HepG2 (cell line): ENCODE data around the gene YPEL4. TPM values are rescaled to one million over a fixed set of nuclear protein-coding genes. Genes with fewer than 3 reads are reported as not detected.

Experiments
- ATF3 ChIP-seq: sonication (generic); formaldehyde crosslinking; IDR thresholded peaks from 2 replicates; pipeline ENCODE4 v1.4.0; 2020; ENCODE audit warnings: missing genetic modification reagents
- CENPX ChIP-seq: sonication (generic); formaldehyde crosslinking; IDR thresholded peaks from 2 replicates; pipeline ENCODE4 v1.9.0; 2021; ENCODE audit warnings: mild to moderate bottlenecking, missing genetic modification reagents, moderate library complexity
- CREB1 ChIP-seq, 2 experiments: fragments of 450-650 bp in 1 of 2; IDR thresholded peaks; 2 replicates each; pipeline ENCODE4 v1.6.1; 2016 to 2017; ENCODE audit warnings: control low read depth in 1 of 2, mild to moderate bottlenecking in 1 of 2, missing compliant biosample characterization in 1 of 2, missing genetic modification characterization in 1 of 2
- GPN1 ChIP-seq: sonication (generic); formaldehyde crosslinking; IDR thresholded peaks from 2 replicates; pipeline ENCODE4 v1.5.1; 2020; ENCODE audit warnings: missing genetic modification reagents, borderline replicate concordance
- GZF1 ChIP-seq: sonication (generic); formaldehyde crosslinking; IDR thresholded peaks from 2 replicates; pipeline ENCODE4 v1.5.1; 2020; ENCODE audit warnings: mild to moderate bottlenecking, missing genetic modification reagents
- HOXA7 ChIP-seq: sonication (generic); formaldehyde crosslinking; IDR thresholded peaks from 2 replicates; pipeline ENCODE4 v1.8.1; 2022; ENCODE audit warnings: mild to moderate bottlenecking, missing genetic modification reagents, moderate library complexity
- PLRG1 ChIP-seq: fragments of 450-650 bp; conservative IDR thresholded peaks from 2 replicates; pipeline ENCODE4 v1.6.1; 2016
- TCF12 ChIP-seq, 2 experiments: fragments of 450-650 bp in 1 of 2; sonication (generic) in 1 of 2; formaldehyde crosslinking in 1 of 2; IDR thresholded peaks; 2 replicates each; pipeline versions ENCODE4 v1.6.1 to v1.8.0; 2017 to 2022; ENCODE audit warnings: antibody characterized with exemption in 1 of 2, mild to moderate bottlenecking in 1 of 2, missing genetic modification reagents in 1 of 2, moderate library complexity in 1 of 2
- ZKSCAN8 ChIP-seq: IDR thresholded peaks from 2 replicates; pipeline ENCODE4 v1.6.1; 2016; ENCODE audit warnings: borderline replicate concordance, missing genetic modification reagents, missing compliant biosample characterization
- ZNF570 ChIP-seq: sonication (generic); formaldehyde crosslinking; IDR thresholded peaks from 2 replicates; pipeline ENCODE4 v1.4.0; 2020; ENCODE audit warnings: mild to moderate bottlenecking, missing genetic modification reagents, borderline replicate concordance
- ZNF619 ChIP-seq: sonication (generic); formaldehyde crosslinking; IDR thresholded peaks from 2 replicates; pipeline ENCODE4 v1.4.0; 2020; ENCODE audit warnings: mild to moderate bottlenecking, missing genetic modification reagents
- ZNF639 ChIP-seq: conservative IDR thresholded peaks from 2 replicates; pipeline ENCODE4 v1.6.1; 2018; ENCODE audit warnings: missing genetic modification reagents
- ZNF703 ChIP-seq: sonication (generic); formaldehyde crosslinking; IDR thresholded peaks from 2 replicates; pipeline ENCODE4 v1.5.1; 2020; ENCODE audit warnings: missing genetic modification reagents, mild to moderate bottlenecking, moderate library complexity, borderline replicate concordance
- ZNF704 ChIP-seq: sonication (generic); formaldehyde crosslinking; IDR thresholded peaks from 2 replicates; pipeline ENCODE4 v1.8.1; 2023; ENCODE audit warnings: mild to moderate bottlenecking, inconsistent platforms, moderate library complexity, missing genetic modification reagents, borderline replicate concordance
- polyA plus RNA-seq, 8 experiments: library from polyadenylated mRNA; depleted of rRNA in 3 of 8; stranded (reverse) in 7 of 8; unstranded in 1 of 8; fragments of >200 nt; fragmentation: Illumina TruSeq in 4 of 8; extraction: Trizol in 4 of 8; gene quantifications; 2 replicates each; pipeline versions ENCODE4 v1.2.1 to v1.2.3, GENCODE V29; 2011 to 2016; ENCODE audit warnings: low read depth in 4 of 8, missing spikeins in 1 of 8, mixed read lengths in 1 of 8; ENCODE audit not compliant: insufficient read depth in 1 of 8
- total RNA-seq, 5 experiments: library from RNA; depleted of rRNA; stranded (reverse); fragments of >200 nt; fragmentation: Illumina TruSeq; extraction: Trizol; gene quantifications; 2 replicates each; pipeline ENCODE4 v1.2.3, GENCODE V29; 2016; ENCODE audit warnings: low read depth in 1 of 5
- TF ChIP-seq, protein P1 (sequence below): sonication (generic); formaldehyde crosslinking; IDR thresholded peaks from 2 replicates; pipeline ENCODE4 v1.5.1; 2020; ENCODE audit warnings: missing genetic modification reagents, mild to moderate bottlenecking, borderline replicate concordance
- TF ChIP-seq, protein P2 (sequence below): IDR thresholded peaks from 2 replicates; pipeline ENCODE4 v1.6.1; 2016; ENCODE audit warnings: missing biosample characterization, missing genetic modification reagents, low read depth
- TF ChIP-seq, protein P3 (sequence below): sonication (generic); formaldehyde crosslinking; IDR thresholded peaks from 2 replicates; pipeline ENCODE4 v1.4.0; 2020; ENCODE audit warnings: missing genetic modification reagents
- TF ChIP-seq, protein P4 (sequence below): sonication (generic); formaldehyde crosslinking; IDR thresholded peaks from 2 replicates; pipeline ENCODE4 v1.8.1; 2022; ENCODE audit warnings: low read depth, mild to moderate bottlenecking, missing genetic modification reagents

The YPEL4 gene
- total and polyA plus RNA-seq, 2 of the 13 experiments (the other 11 are each of a cell fraction or from before 2014, with no cell fraction given) = 0.04 TPM; not detected in 1

- TF ChIP-seq TCF12 (IDR thresholded peaks at IDR 0.05) (no peak), TCF12 (CRISPR knock-in tag; IDR thresholded peaks at IDR 0.05) (no peak; the same call in 1 of the 2 replicates), ZNF639 (peak; percentile 55; the same call in 1 of the 2 replicates), ZNF619 (CRISPR knock-in tag) (peak; percentile 72; the same call in 1 of the 2 replicates), GPN1 (no peak), ZKSCAN8 (CRISPR knock-in tag) (peak; percentile 44; the same call in 1 of the 2 replicates), ATF3 (CRISPR knock-in tag) (peak; percentile 54; the same call in 1 of the 2 replicates), ZNF570 (CRISPR knock-in tag) (no peak), PLRG1 (no peak), CENPX (CRISPR knock-in tag) (no peak), ZNF704 (peak; percentile 58; the same call in 1 of the 2 replicates), CREB1 (IDR thresholded peaks at IDR 0.05) (peak; percentile 86), CREB1 (CRISPR knock-in tag; IDR thresholded peaks at IDR 0.05) (peak; percentile 97), GZF1 (CRISPR knock-in tag) (no peak), ZNF703 (CRISPR knock-in tag) (no peak), HOXA7 (CRISPR knock-in tag) (no peak)
- TF ChIP-seq, protein P1, sequence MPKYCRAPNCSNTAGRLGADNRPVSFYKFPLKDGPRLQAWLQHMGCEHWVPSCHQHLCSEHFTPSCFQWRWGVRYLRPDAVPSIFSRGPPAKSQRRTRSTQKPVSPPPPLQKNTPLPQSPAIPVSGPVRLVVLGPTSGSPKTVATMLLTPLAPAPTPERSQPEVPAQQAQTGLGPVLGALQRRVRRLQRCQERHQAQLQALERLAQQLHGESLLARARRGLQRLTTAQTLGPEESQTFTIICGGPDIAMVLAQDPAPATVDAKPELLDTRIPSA = no peak
- TF ChIP-seq, protein P2, sequence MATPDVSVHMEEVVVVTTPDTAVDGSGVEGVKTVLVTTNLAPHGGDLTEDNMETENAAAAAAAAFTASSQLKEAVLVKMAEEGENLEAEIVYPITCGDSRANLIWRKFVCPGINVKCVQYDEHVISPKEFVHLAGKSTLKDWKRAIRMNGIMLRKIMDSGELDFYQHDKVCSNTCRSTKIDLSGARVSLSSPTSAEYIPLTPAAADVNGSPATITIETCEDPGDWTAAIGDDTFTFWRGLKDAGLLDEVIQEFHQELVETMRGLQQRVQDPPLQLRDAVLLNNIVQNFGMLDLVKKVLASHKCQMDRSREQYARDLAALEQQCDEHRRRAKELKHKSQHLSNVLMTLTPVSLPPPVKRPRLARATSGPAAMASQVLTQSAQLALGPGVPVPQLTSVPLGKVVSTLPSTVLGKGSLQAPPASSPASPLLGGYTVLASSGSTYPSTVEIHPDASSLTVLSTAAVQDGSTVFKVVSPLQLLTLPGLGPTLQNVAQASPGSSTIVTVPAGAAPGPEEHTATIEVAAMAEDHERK (CRISPR knock-in tag) = peak; percentile 83; the same call in 1 of the 2 replicates
- TF ChIP-seq, protein P3, sequence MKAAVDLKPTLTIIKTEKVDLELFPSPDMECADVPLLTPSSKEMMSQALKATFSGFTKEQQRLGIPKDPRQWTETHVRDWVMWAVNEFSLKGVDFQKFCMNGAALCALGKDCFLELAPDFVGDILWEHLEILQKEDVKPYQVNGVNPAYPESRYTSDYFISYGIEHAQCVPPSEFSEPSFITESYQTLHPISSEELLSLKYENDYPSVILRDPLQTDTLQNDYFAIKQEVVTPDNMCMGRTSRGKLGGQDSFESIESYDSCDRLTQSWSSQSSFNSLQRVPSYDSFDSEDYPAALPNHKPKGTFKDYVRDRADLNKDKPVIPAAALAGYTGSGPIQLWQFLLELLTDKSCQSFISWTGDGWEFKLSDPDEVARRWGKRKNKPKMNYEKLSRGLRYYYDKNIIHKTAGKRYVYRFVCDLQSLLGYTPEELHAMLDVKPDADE = no peak
- TF ChIP-seq, protein P4, sequence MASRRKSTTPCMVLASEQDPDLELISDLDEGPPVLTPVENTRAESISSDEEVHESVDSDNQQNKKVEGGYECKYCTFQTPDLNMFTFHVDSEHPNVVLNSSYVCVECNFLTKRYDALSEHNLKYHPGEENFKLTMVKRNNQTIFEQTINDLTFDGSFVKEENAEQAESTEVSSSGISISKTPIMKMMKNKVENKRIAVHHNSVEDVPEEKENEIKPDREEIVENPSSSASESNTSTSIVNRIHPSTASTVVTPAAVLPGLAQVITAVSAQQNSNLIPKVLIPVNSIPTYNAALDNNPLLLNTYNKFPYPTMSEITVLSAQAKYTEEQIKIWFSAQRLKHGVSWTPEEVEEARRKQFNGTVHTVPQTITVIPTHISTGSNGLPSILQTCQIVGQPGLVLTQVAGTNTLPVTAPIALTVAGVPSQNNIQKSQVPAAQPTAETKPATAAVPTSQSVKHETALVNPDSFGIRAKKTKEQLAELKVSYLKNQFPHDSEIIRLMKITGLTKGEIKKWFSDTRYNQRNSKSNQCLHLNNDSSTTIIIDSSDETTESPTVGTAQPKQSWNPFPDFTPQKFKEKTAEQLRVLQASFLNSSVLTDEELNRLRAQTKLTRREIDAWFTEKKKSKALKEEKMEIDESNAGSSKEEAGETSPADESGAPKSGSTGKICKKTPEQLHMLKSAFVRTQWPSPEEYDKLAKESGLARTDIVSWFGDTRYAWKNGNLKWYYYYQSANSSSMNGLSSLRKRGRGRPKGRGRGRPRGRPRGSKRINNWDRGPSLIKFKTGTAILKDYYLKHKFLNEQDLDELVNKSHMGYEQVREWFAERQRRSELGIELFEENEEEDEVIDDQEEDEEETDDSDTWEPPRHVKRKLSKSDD (CRISPR knock-in tag) = peak; percentile 81; the same call in 1 of the 2 replicates
These were observed 7.7 kb upstream of the YPEL4 start, which contains the start of gene CLP1 (continued) for GRCh38 chr11:57657194-57658022.
